22Rv1 (cell line): ENCODE measurements around the gene PCSK6.
A peak's percentile ranks its signal among the peaks of the same experiment; 100 is the strongest.

Experiments
- H3K27ac ChIP-seq: fragments of 450-650 bp; 2 replicates; pipeline ENCODE4 v1.5.1; 2017
- ZFX ChIP-seq: fragments of 450-650 bp; IDR thresholded peaks from 2 replicates; pipeline ENCODE4 v1.6.1; 2017; ENCODE audit warnings: antibody characterized with exemption, borderline replicate concordance
- TF ChIP-seq, protein P1 (sequence below): fragments of 450-650 bp; IDR thresholded peaks from 2 replicates; pipeline ENCODE4 v1.5.1; 2017; ENCODE audit warnings: mild to moderate bottlenecking

PCSK6 gene

GRCh38 chr15:101441696-101442095 is 47.8 kb downstream of the PCSK6 start:
- peak overlapping the region; percentile 86 for H3K27ac ChIP-seq
- TF ChIP-seq, protein P1, sequence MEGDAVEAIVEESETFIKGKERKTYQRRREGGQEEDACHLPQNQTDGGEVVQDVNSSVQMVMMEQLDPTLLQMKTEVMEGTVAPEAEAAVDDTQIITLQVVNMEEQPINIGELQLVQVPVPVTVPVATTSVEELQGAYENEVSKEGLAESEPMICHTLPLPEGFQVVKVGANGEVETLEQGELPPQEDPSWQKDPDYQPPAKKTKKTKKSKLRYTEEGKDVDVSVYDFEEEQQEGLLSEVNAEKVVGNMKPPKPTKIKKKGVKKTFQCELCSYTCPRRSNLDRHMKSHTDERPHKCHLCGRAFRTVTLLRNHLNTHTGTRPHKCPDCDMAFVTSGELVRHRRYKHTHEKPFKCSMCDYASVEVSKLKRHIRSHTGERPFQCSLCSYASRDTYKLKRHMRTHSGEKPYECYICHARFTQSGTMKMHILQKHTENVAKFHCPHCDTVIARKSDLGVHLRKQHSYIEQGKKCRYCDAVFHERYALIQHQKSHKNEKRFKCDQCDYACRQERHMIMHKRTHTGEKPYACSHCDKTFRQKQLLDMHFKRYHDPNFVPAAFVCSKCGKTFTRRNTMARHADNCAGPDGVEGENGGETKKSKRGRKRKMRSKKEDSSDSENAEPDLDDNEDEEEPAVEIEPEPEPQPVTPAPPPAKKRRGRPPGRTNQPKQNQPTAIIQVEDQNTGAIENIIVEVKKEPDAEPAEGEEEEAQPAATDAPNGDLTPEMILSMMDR, result no peak
- TF ChIP-seq ZFX, result no peak

- H3K27ac ChIP-seq, result peak overlapping the region; percentile 86
- TF ChIP-seq, protein P1, result no peak
- TF ChIP-seq ZFX, result no peak
These were observed 48.5 kb downstream of the PCSK6 start for GRCh38 chr15:101440846-101441590.

DNA sequence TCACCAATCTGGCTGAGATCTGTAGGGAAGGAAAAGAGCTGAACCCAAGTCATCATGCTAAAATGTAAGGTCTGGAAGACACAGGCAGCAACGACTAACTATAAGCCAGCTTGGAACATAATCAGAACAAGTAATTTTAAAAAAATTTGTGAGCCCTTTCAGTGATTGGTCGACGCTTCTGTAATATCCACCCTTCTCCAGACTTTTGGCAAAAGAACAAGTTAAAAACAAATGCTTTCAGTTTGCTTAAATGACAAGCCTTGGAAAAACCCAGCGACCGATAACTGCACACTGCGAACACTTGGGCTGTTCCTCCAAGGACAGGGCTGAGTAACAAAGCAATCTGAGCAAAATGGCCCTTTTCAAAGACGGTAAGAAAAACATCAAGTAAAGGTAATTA is 49.6 kb downstream of the PCSK6 start:
- H3K27ac ChIP-seq, result peak overlapping the region; percentile 86
- TF ChIP-seq, protein P1, result no peak
- TF ChIP-seq ZFX, result no peak

DNA sequence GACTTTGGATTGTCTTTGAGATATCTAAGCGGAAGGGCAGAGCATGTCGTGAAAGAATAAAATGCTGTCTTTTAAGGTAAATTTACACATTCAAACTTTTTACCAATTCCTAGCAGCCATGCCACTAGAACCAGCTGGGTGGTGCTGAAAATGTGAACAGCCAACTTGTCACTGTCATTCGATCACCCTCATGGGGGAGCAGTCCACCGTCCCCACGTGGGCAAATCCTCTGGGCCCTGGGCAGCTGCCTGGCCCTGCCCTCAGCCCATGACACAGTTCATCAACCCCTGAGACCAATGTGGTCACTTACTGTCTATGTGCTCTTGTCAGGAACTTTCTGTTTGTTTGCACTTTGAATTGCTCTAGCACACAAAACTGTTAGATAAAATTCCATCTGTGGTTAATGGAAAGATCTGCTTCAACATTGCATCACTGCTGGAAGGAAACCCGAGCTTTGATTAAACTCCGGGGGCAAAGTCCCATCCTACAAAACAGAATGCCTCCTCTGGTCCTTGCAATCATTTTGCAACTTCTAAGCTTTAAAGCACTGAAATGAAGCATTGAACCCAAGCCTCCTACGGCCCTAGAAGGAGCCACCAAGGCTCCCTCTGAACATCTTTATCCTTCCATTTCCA is 50.1 kb downstream of the PCSK6 start:
- TF ChIP-seq ZFX, result no peak
- TF ChIP-seq, protein P1, result no peak
- H3K27ac ChIP-seq, result peak overlapping the region; percentile 86

- H3K27ac ChIP-seq, result peak overlapping the region; percentile 86
- no peak for TF ChIP-seq ZFX
- TF ChIP-seq, protein P1, result no peak
These were observed 50.8 kb downstream of the PCSK6 start for GRCh38 chr15:101438482-101439284.

- TF ChIP-seq ZFX, result no peak
- TF ChIP-seq, protein P1, result no peak
- no peak overlapping the region for H3K27ac ChIP-seq
These were observed 51.7 kb downstream of the PCSK6 start for GRCh38 chr15:101437618-101438481.
